GM04504 (cell line): Measurements from ENCODE around the gene TRIM8.

Experiments used
- DNase-seq: peaks from one replicate; pipeline ENCODE4 v3.0.0-alpha.2; 2012; ENCODE audit warnings: low read depth

TRIM8 gene

DNA sequence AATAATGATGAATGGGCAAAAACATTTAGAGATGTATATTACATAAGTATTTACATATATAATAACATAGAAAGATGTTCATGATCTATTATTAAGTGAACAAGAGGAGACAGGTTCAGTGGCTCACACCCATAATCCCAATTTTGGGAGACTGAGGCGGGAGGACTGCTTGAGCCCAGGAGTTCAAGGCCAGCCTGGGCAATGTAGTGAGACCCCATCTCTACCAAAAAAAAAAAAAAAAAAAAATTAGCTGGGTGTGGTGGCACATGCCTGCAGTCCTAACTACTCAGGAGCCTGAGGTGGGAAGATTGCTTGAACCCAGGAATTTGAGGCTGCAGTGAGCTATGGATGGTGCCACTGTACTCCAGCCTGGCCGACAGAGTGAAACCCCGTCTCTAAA is 57.5 kb downstream of the TRIM8 start:
- no peak for DNase-seq

DNA sequence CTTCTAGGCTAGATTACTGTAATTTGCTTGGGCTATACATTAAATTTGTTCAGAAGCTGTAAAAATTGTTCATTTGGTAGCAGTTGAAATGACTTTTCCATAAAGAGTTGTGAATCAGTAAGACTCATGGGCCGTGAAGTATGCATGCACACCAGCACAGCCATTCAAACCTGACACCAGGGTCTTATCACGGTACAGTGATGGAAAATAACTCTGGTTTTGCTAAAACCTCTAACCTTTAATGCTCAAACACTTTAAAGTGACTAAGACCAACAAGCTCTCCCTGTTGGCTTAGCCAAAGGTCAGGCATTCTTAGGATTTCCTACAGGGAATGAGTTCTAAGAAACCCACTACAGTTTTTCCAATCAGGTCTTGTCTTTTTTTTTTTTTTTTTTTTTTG is 58.5 kb downstream of the TRIM8 start:
- DNase-seq: no peak

GRCh38 chr10:102704915-102705314 is 60.6 kb downstream of the TRIM8 start:
- DNase-seq: no peak

DNA sequence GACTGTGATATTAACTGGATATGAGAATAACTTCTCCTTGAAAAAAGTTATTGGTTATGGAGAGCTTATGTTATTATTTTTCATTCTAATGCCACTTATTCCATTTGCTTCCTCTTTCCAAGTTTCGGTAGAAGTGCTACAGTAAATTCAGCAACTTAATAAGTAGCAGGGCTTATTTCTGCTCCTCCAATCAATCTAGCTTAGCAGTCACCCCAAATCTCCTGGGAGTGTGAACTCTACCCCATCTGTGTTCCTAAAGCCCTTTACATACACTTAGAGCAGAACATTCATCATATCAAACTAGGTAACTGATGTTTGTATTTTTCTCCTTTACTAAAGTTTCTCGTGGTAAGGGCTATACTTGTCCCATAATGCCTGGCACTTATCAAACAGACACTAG is 61.3 kb downstream of the TRIM8 start:
- DNase-seq: no peak
